Heart left ventricle (tissue), 16 donors: ENCODE results near the gene KDM4B. TPM values are rescaled to one million over a fixed set of nuclear protein-coding genes. Genes with fewer than 3 reads are reported as not detected.
A peak's percentile ranks its signal among the peaks of the same experiment; 100 is the strongest.

ENCODE experiments used
- ATAC-seq, 4 donors: fragments of 200-7000 bp; cut with Tn5 transposase; one replicate each; pipeline ENCODE4 v1.9.1; 2020 to 2022; ENCODE audit warnings: moderate library complexity in 4 of 4, mild to moderate bottlenecking in 3 of 4, moderate number of reproducible peaks in 1 of 4
- DNase-seq, 5 donors: peaks; one replicate each; pipeline ENCODE4 v3.0.0-alpha.2; 2020
- H3K27ac ChIP-seq, 12 donors: fragments of 200-600 bp; sonication (generic) in 4 of 12; one replicate each; pipeline versions ENCODE4 v1.5.0 to v1.8.0; 2016 to 2022; ENCODE audit warnings: mild to moderate bottlenecking in 2 of 12
- H3K27me3 ChIP-seq, 9 donors: fragments of 200-600 bp; sonication (generic) in 2 of 9; one replicate each; pipeline versions ENCODE4 v1.5.1 to v1.8.0; 2016 to 2022; ENCODE audit warnings: mild to moderate bottlenecking in 3 of 9
- H3K36me3 ChIP-seq, 9 donors: fragments of 200-600 bp; sonication (generic) in 2 of 9; one replicate each; pipeline versions ENCODE4 v1.5.0 to v1.8.0; 2018 to 2022; ENCODE audit warnings: mild to moderate bottlenecking in 2 of 9
- H3K4me1 ChIP-seq, 12 donors: fragments of 200-600 bp; sonication (generic) in 4 of 12; one replicate each; pipeline versions ENCODE4 v1.5.0 to v1.8.0; 2016 to 2022; ENCODE audit warnings: mild to moderate bottlenecking in 3 of 12
- H3K4me3 ChIP-seq, 12 donors: fragments of 200-600 bp; sonication (generic) in 4 of 12; one replicate each; pipeline versions ENCODE4 v1.5.0 to v1.8.0; 2017 to 2022; ENCODE audit warnings: mild to moderate bottlenecking in 9 of 12, moderate library complexity in 4 of 12
- H3K9me3 ChIP-seq, 12 donors: fragments of 200-600 bp; sonication (generic) in 4 of 12; one replicate each; pipeline versions ENCODE4 v1.5.0 to v1.8.0; 2016 to 2022; ENCODE audit warnings: mild to moderate bottlenecking in 1 of 12
- CTCF ChIP-seq, 12 donors: fragments of 200-600 bp; sonication (generic) in 4 of 12; IDR thresholded peaks; one replicate each; pipeline versions ENCODE4 v1.5.0 to v1.8.0; 2018 to 2022; ENCODE audit warnings: antibody characterized with exemption in 12 of 12, mild to moderate bottlenecking in 5 of 12
- POLR2A ChIP-seq, 2 donors: fragments of 450-650 bp; IDR thresholded peaks; one replicate each; pipeline ENCODE4 v1.6.1; 2017; ENCODE audit warnings: antibody characterized with exemption in 2 of 2, mild to moderate bottlenecking in 2 of 2, moderate library complexity in 2 of 2
- WGBS, 4 donors: extraction: QIAGEN DNeasy Blood & Tissue Kit in 2 of 4; methylation state at CpG; one replicate each; pipeline versions ENCODE4 v1.1.5 to v1.1.7; 2013 to 2018; 5-methylcytosine and 5-hydroxymethylcytosine counted together
- intact Hi-C, 10 donors: fragments of 100-400 bp; cut with DNase I; formaldehyde crosslinking; loops; one replicate each; pipeline versions ENCODE4 v1.11.1 to v1.14.2; 2022
- polyA plus RNA-seq, 2 donors: library from polyadenylated mRNA; stranded (reverse); fragments of 200-250 nt; gene quantifications; one replicate each; pipeline ENCODE4 v1.2.3, GENCODE V29; 2013
- total RNA-seq, 9 donors: library from RNA; depleted of rRNA in 2 of 9; stranded (reverse); fragments of >200 nt in 2 of 9; fragmentation: NEBNext Ultra II Directional in 3 of 9; extraction: Animal tissue kit (Norgen Biotek cat#: 25700) in 3 of 9; gene quantifications; one replicate each; pipeline versions ENCODE4 v1.1.0 to v1.2.4, GENCODE V29; 2016 to 2023
- donor health status: ischemic (EF 13 %, LVEDD 7.1; RV severe dilation, severe dysfunction).
- donor health status: healthy with polysubstance abuse.
- donor health status: DM: no; HTN: yes; CAD: no.
- donor health status: DM: no; HTN: no; CAD: no.
- donor health status: ischemic (EF 25% LVEDD 6.9; RV normal size, moderate dysfunction).
- donor health status: ischemic (EF 25% LVEDD 5.7; RV mildly dilated, moderate dysfunction).
- donor health status: healthy.
- donor health status: DM: yes; HTN: yes; CAD: no.
- donor health status: ischemic (EF 35%, LVEDD 5.7; RV mildly dilated, moderate dysfunction).
- donor health status: nonischemic (EF 11% LVEDD 7.7; RV severe dilation, severe dysfunction).
- donor health status: DM: yes; HTN: yes; CAD: no.
- donor health status: PGD.
- donor health status: ischemic (EF 29% LVEDD 5.4; RV normal size, mild dysfunction).
- donor health status: nonischemic (EF 23%, LVEDD 6.1; RV moderate dilation, normal function).

The KDM4B gene
- total and polyA plus RNA-seq, 11 donors = 21.5 to 36.5 (median 27.2) TPM

- TF ChIP-seq CTCF (IDR thresholded peaks at IDR 0.05) (no peak), POLR2A (IDR thresholded peaks at IDR 0.05) (no peak)
- H3K4me3 ChIP-seq = no peak overlapping the region
- peaks cover 0 to 9% (median 0%) of the 10 kb centered on the region in 9 donors for H3K36me3 ChIP-seq
- DNase-seq (no peak), ATAC-seq (no peak)
- peak overlapping the region in 1 of 12 donors; percentile 7 for H3K27ac ChIP-seq
- no peaks in the 10 kb centered on the region for H3K27me3 ChIP-seq
- intact Hi-C loops = loop anchor here in 3 of 10 donors (10.0 kb wide), 1 partner anchor 45 kb away; no protein-coding TSS in a partner anchor
- no peaks in the 10 kb centered on the region for H3K9me3 ChIP-seq
- 78 to 81% (median 79%) methylated on average over 7 to 8 of the region's 8 CpGs for WGBS, 4 donors
- peaks cover 10 to 81% (median 47%) of the 10 kb centered on the region in 12 donors for H3K4me1 ChIP-seq
Observed at GRCh38 chr19:4979211-4979807, 10.4 kb downstream of the KDM4B start.

GRCh38 chr19:4980067-4980466 lies 11.2 kb downstream of the KDM4B start:
- ATAC-seq (no peak), DNase-seq (no peak)
- no peak overlapping the region for H3K27ac ChIP-seq
- no peak overlapping the region for H3K4me3 ChIP-seq
- peaks cover 10 to 81% (median 49%) of the 10 kb centered on the region in 12 donors for H3K4me1 ChIP-seq
- 77 to 86% (median 83%) methylated on average over 3 of the region's 3 CpGs for WGBS, 4 donors
- intact Hi-C loops = loop anchor here in 2 of 10 donors (5.0 kb wide), 2 partner anchors 47 to 52 kb away; no protein-coding TSS in a partner anchor
- peaks cover 0 to 9% (median 0%) of the 10 kb centered on the region in 9 donors for H3K36me3 ChIP-seq
- no peaks in the 10 kb centered on the region for H3K9me3 ChIP-seq
- H3K27me3 ChIP-seq = no peaks in the 10 kb centered on the region
- TF ChIP-seq CTCF (IDR thresholded peaks at IDR 0.05) = no peak
- TF ChIP-seq POLR2A (IDR thresholded peaks at IDR 0.05) = no peak

GRCh38 chr19:4980838-4981680 lies 12.1 kb downstream of the KDM4B start:
- Histone ChIP-seq H3K4me3 (no peak overlapping the region), H3K9me3 (no peaks in the 10 kb centered on the region), H3K27ac (no peak overlapping the region), H3K27me3 (no peaks in the 10 kb centered on the region), H3K36me3 (peaks cover 0 to 9% (median 0%) of the 10 kb centered on the region in 9 donors), H3K4me1 (peaks cover 10 to 81% (median 53%) of the 10 kb centered on the region in 12 donors)
- TF ChIP-seq CTCF (IDR thresholded peaks at IDR 0.05) (no peak), POLR2A (IDR thresholded peaks at IDR 0.05) (no peak)
- no peak for ATAC-seq
- intact Hi-C loops = loop anchor here in 2 of 10 donors (5.0 kb wide), 2 partner anchors 46 to 51 kb away; no protein-coding TSS in a partner anchor
- no peak for DNase-seq
- 78 to 91% (median 83%) methylated on average over 15 to 27 of the region's 27 CpGs for WGBS, 4 donors

GRCh38 chr19:4981681-4981958 lies 12.7 kb downstream of the KDM4B start:
- Histone ChIP-seq H3K9me3 (no peaks in the 10 kb centered on the region), H3K27me3 (no peaks in the 10 kb centered on the region), H3K36me3 (peaks cover 0 to 9% (median 0%) of the 10 kb centered on the region in 9 donors), H3K27ac (no peak overlapping the region), H3K4me1 (peaks cover 9 to 81% (median 51%) of the 10 kb centered on the region in 12 donors), H3K4me3 (no peak overlapping the region)
- TF ChIP-seq CTCF (IDR thresholded peaks at IDR 0.05) (no peak), POLR2A (IDR thresholded peaks at IDR 0.05) (no peak)
- intact Hi-C loops = loop anchor here in 2 of 10 donors (5.0 kb wide), 2 partner anchors 46 to 51 kb away; no protein-coding TSS in a partner anchor
- WGBS, 4 donors = 80 to 100% (median 88%) methylated on average over 1 to 3 of the region's 3 CpGs
- DNase-seq (no peak), ATAC-seq (no peak)
